SJSA1 (cell line): ENCODE results near the gene CASP2. TPM values are rescaled to one million over a fixed set of nuclear protein-coding genes. Genes with fewer than 3 reads are reported as not detected.

Source experiments
- DNase-seq, 2 experiments: peaks; one replicate each; pipeline ENCODE4 v3.0.0-alpha.2; 2015 to 2020; ENCODE audit warnings: low spot score in 2 of 2, low read depth in 1 of 2
- H3K27ac ChIP-seq: fragments of 250-450 bp; sonication (Bioruptor Pico); 2 replicates; pipeline ENCODE4 v1.5.1; 2020; ENCODE audit warnings: mild to moderate bottlenecking, moderate library complexity
- H3K27me3 ChIP-seq: fragments of 250-450 bp; sonication (Bioruptor Pico); replicated peaks from 2 replicates; pipeline ENCODE4 v1.5.1; 2020; ENCODE audit warnings: mild to moderate bottlenecking, moderate library complexity
- H3K36me3 ChIP-seq: fragments of 250-450 bp; sonication (Bioruptor Pico); 2 replicates; pipeline ENCODE4 v1.5.1; 2020; ENCODE audit warnings: mild to moderate bottlenecking
- H3K4me1 ChIP-seq: fragments of 250-450 bp; sonication (Bioruptor Pico); replicated peaks from 2 replicates; pipeline ENCODE4 v1.6.1; 2021; ENCODE audit warnings: mild to moderate bottlenecking
- H3K4me3 ChIP-seq: fragments of 250-450 bp; sonication (Bioruptor Pico); 2 replicates; pipeline ENCODE4 v1.5.1; 2020; ENCODE audit warnings: mild to moderate bottlenecking
- H3K9me3 ChIP-seq: fragments of 250-450 bp; sonication (Bioruptor Pico); replicated peaks from 2 replicates; pipeline ENCODE4 v1.5.1; 2020; ENCODE audit warnings: mild to moderate bottlenecking
- total RNA-seq: library from RNA; depleted of rRNA; stranded (reverse); fragments of >200 nt; shearing (Covaris generic); gene quantifications from 2 replicates; pipeline ENCODE4 v1.2.3, GENCODE V29; 2014

The CASP2 gene
- total RNA-seq, 1 experiment from 2014 or later = 20.5 TPM

GRCh38 chr7:143316492-143316891 lies 28.3 kb downstream of the CASP2 start:
- H3K9me3 ChIP-seq = no peaks in the 10 kb centered on the region
- H3K27me3 ChIP-seq = no peaks in the 10 kb centered on the region
- no peak overlapping the region for H3K27ac ChIP-seq
- DNase-seq = no peak
- H3K36me3 ChIP-seq = no peaks in the 10 kb centered on the region
- no peak overlapping the region for H3K4me3 ChIP-seq
- H3K4me1 ChIP-seq = no peaks in the 10 kb centered on the region

- no peaks in the 10 kb centered on the region for H3K9me3 ChIP-seq
- no peaks in the 10 kb centered on the region for H3K36me3 ChIP-seq
- H3K4me1 ChIP-seq = no peaks in the 10 kb centered on the region
- H3K4me3 ChIP-seq = no peak overlapping the region
- no peak for DNase-seq
- H3K27me3 ChIP-seq = no peaks in the 10 kb centered on the region
- H3K27ac ChIP-seq = no peak overlapping the region
These were observed 30.5 kb downstream of the CASP2 start for GRCh38 chr7:143318661-143319060.

GRCh38 chr7:143320620-143321019 lies 32.5 kb downstream of the CASP2 start:
- H3K9me3 ChIP-seq = no peaks in the 10 kb centered on the region
- H3K27ac ChIP-seq = no peak overlapping the region
- no peak overlapping the region for H3K4me3 ChIP-seq
- no peaks in the 10 kb centered on the region for H3K4me1 ChIP-seq
- no peaks in the 10 kb centered on the region for H3K27me3 ChIP-seq
- no peak for DNase-seq
- no peaks in the 10 kb centered on the region for H3K36me3 ChIP-seq

- H3K4me1 ChIP-seq = no peaks in the 10 kb centered on the region
- H3K4me3 ChIP-seq = no peak overlapping the region
- no peaks in the 10 kb centered on the region for H3K9me3 ChIP-seq
- no peak overlapping the region for H3K27ac ChIP-seq
- no peaks in the 10 kb centered on the region for H3K36me3 ChIP-seq
- no peaks in the 10 kb centered on the region for H3K27me3 ChIP-seq
- DNase-seq = no peak
These were observed 33.1 kb downstream of the CASP2 start for GRCh38 chr7:143321242-143321641.

GRCh38 chr7:143321734-143322133 lies 33.6 kb downstream of the CASP2 start:
- no peaks in the 10 kb centered on the region for H3K27me3 ChIP-seq
- no peaks in the 10 kb centered on the region for H3K4me1 ChIP-seq
- H3K9me3 ChIP-seq = no peaks in the 10 kb centered on the region
- H3K27ac ChIP-seq = no peak overlapping the region
- no peak overlapping the region for H3K4me3 ChIP-seq
- DNase-seq = no peak
- H3K36me3 ChIP-seq = no peaks in the 10 kb centered on the region

- H3K4me3 ChIP-seq = no peak overlapping the region
- no peaks in the 10 kb centered on the region for H3K4me1 ChIP-seq
- no peaks in the 10 kb centered on the region for H3K9me3 ChIP-seq
- H3K36me3 ChIP-seq = no peaks in the 10 kb centered on the region
- no peaks in the 10 kb centered on the region for H3K27me3 ChIP-seq
- no peak for DNase-seq
- H3K27ac ChIP-seq = no peak overlapping the region
These were observed 34.8 kb downstream of the CASP2 start for GRCh38 chr7:143322760-143323633.

- Histone ChIP-seq H3K36me3 (no peaks in the 10 kb centered on the region), H3K4me1 (no peaks in the 10 kb centered on the region), H3K27me3 (no peaks in the 10 kb centered on the region), H3K27ac (no peak overlapping the region), H3K4me3 (no peak overlapping the region), H3K9me3 (no peaks in the 10 kb centered on the region)
- no peak for DNase-seq
These were observed 35.5 kb downstream of the CASP2 start for GRCh38 chr7:143323653-143324052.

GRCh38 chr7:143325240-143325639 lies 37.1 kb downstream of the CASP2 start:
- no peak overlapping the region for H3K4me3 ChIP-seq
- DNase-seq = no peak
- no peaks in the 10 kb centered on the region for H3K36me3 ChIP-seq
- no peak overlapping the region for H3K27ac ChIP-seq
- H3K27me3 ChIP-seq = no peaks in the 10 kb centered on the region
- no peaks in the 10 kb centered on the region for H3K9me3 ChIP-seq
- H3K4me1 ChIP-seq = no peaks in the 10 kb centered on the region

GRCh38 chr7:143327903-143328302 lies 39.8 kb downstream of the CASP2 start:
- Histone ChIP-seq H3K36me3 (no peaks in the 10 kb centered on the region), H3K9me3 (no peaks in the 10 kb centered on the region), H3K4me3 (no peak overlapping the region), H3K4me1 (no peaks in the 10 kb centered on the region), H3K27ac (no peak overlapping the region), H3K27me3 (no peaks in the 10 kb centered on the region)
- no peak for DNase-seq

- Histone ChIP-seq H3K36me3 (no peaks in the 10 kb centered on the region), H3K27me3 (no peaks in the 10 kb centered on the region; the same call in 1 of the 2 replicates), H3K9me3 (no peaks in the 10 kb centered on the region), H3K4me1 (no peaks in the 10 kb centered on the region), H3K4me3 (no peak overlapping the region), H3K27ac (no peak overlapping the region)
- DNase-seq = no peak
These were observed 41.5 kb downstream of the CASP2 start for GRCh38 chr7:143329471-143330170.

- Histone ChIP-seq H3K36me3 (no peaks in the 10 kb centered on the region), H3K27ac (no peak overlapping the region), H3K27me3 (peaks cover 3% of the 10 kb centered on the region; the same call in 1 of the 2 replicates), H3K4me3 (no peak overlapping the region), H3K9me3 (no peaks in the 10 kb centered on the region), H3K4me1 (no peaks in the 10 kb centered on the region)
- peak in 1 of 2 experiments; percentile 18 for DNase-seq
These were observed 43.1 kb downstream of the CASP2 start for GRCh38 chr7:143331179-143331801.

- no peaks in the 10 kb centered on the region for H3K4me1 ChIP-seq
- H3K9me3 ChIP-seq = no peaks in the 10 kb centered on the region
- H3K36me3 ChIP-seq = no peaks in the 10 kb centered on the region
- H3K27ac ChIP-seq = no peak overlapping the region
- H3K4me3 ChIP-seq = no peak overlapping the region
- no peak for DNase-seq
- H3K27me3 ChIP-seq = peaks cover 12% of the 10 kb centered on the region; the same call in 1 of the 2 replicates
These were observed 46.1 kb downstream of the CASP2 start for GRCh38 chr7:143334244-143334643.

GRCh38 chr7:143337216-143337615 lies 49.1 kb downstream of the CASP2 start:
- Histone ChIP-seq H3K27ac (no peak overlapping the region), H3K27me3 (peaks cover 12% of the 10 kb centered on the region; the same call in 1 of the 2 replicates), H3K36me3 (no peaks in the 10 kb centered on the region), H3K4me3 (no peak overlapping the region), H3K4me1 (no peaks in the 10 kb centered on the region), H3K9me3 (no peaks in the 10 kb centered on the region)
- no peak for DNase-seq

- no peak overlapping the region for H3K4me3 ChIP-seq
- no peaks in the 10 kb centered on the region for H3K36me3 ChIP-seq
- no peaks in the 10 kb centered on the region for H3K9me3 ChIP-seq
- H3K27ac ChIP-seq = no peak overlapping the region
- H3K27me3 ChIP-seq = peaks cover 29% of the 10 kb centered on the region
- H3K4me1 ChIP-seq = no peaks in the 10 kb centered on the region
- no peak for DNase-seq
These were observed 53.7 kb downstream of the CASP2 start for GRCh38 chr7:143341842-143342241.
